ENCODE data around the gene ATF6B. TPM values are rescaled to one million over a fixed set of nuclear protein-coding genes. Genes with fewer than 3 reads are reported as not detected.

The ATF6B gene
- total and polyA plus RNA-seq, 3 experiments from 2014 or later = 20.7 to 74.4 (median 72.5) TPM

GRCh38 chr6:32114796-32115195, 13.2 kb downstream of the ATF6B start:
- no peak for DNase-seq
- Mint-ChIP-seq H3K27me3 (peaks cover 0 to 1% of the 10 kb centered on the region in 2 donors), H3K36me3 (peaks cover 0 to 62% (median 12%) of the 10 kb centered on the region in 3 donors), H3K4me1 (peaks cover 6 to 15% (median 10%) of the 10 kb centered on the region in 3 donors), H3K27ac (peak overlapping the region in 4 of 8 donors; percentile 68 to 84 (median 77)), H3K9me3 (no peaks in the 10 kb centered on the region), H3K4me3 (no peak overlapping the region)
- ChIA-PET POLR2A (interaction anchor here (1.0 to 1.4 kb wide), 2 partner anchors 13 to 15 kb away, joined by 3 read pairs; partner anchors contain the start of genes ATF6B and FKBPL), CTCF (no interaction called here)
- H3K4me3 ChIP-seq (ENCODE audit: low read length) = no peak overlapping the region
- H3K4me1 ChIP-seq (ENCODE audit: insufficient read depth, low read length) = peaks cover 5% of the 10 kb centered on the region
- H3K9me3 ChIP-seq (ENCODE audit: low read length) = no peaks in the 10 kb centered on the region
- H3K27me3 ChIP-seq (ENCODE audit: insufficient read depth, low read length, poor library complexity, severe bottlenecking) = no peaks in the 10 kb centered on the region
- no peak overlapping the region for H3K27ac ChIP-seq (ENCODE audit: low read depth, low read length)
- H3K36me3 ChIP-seq (ENCODE audit: insufficient read depth, low read length) = peaks cover 40% of the 10 kb centered on the region

GRCh38 chr6:32113386-32114352, 14.4 kb downstream of the ATF6B start:
- no peak for DNase-seq
- CTCF ChIA-PET = no interaction called here
- Mint-ChIP-seq H3K4me1 (peaks cover 7 to 16% (median 10%) of the 10 kb centered on the region in 3 donors), H3K4me3 (no peak overlapping the region), H3K27ac (peak overlapping the region in 6 of 8 donors; percentile 32 to 67 (median 55)), H3K27me3 (peaks cover 2 to 3% of the 10 kb centered on the region in 2 donors), H3K36me3 (peaks cover 0 to 50% (median 6%) of the 10 kb centered on the region in 3 donors), H3K9me3 (no peaks in the 10 kb centered on the region)
- H3K4me3 ChIP-seq (ENCODE audit: low read length) = no peak overlapping the region
- POLR2A ChIA-PET = interaction anchor here (1.0 to 1.4 kb wide), 2 partner anchors 14 to 16 kb away, joined by 3 read pairs; partner anchors contain the start of genes ATF6B and FKBPL
- no peaks in the 10 kb centered on the region for H3K9me3 ChIP-seq (ENCODE audit: low read length)
- H3K4me1 ChIP-seq (ENCODE audit: insufficient read depth, low read length) = peaks cover 10% of the 10 kb centered on the region
- peaks cover 29% of the 10 kb centered on the region for H3K36me3 ChIP-seq (ENCODE audit: insufficient read depth, low read length)
- H3K27me3 ChIP-seq (ENCODE audit: insufficient read depth, low read length, poor library complexity, severe bottlenecking) = no peaks in the 10 kb centered on the region
- H3K27ac ChIP-seq (ENCODE audit: low read depth, low read length) = no peak overlapping the region

- Histone ChIP-seq H3K27me3 (ENCODE audit: insufficient read depth, low read length, poor library complexity, severe bottlenecking) (no peaks in the 10 kb centered on the region), H3K36me3 (ENCODE audit: insufficient read depth, low read length) (peaks cover 19% of the 10 kb centered on the region), H3K4me3 (ENCODE audit: low read length) (no peak overlapping the region), H3K4me1 (ENCODE audit: insufficient read depth, low read length) (peaks cover 14% of the 10 kb centered on the region), H3K27ac (ENCODE audit: low read depth, low read length) (no peak overlapping the region), H3K9me3 (ENCODE audit: low read length) (no peaks in the 10 kb centered on the region)
- H3K36me3 Mint-ChIP-seq = peaks cover 0 to 39% (median 4%) of the 10 kb centered on the region in 3 donors
- DNase-seq = no peak
- POLR2A ChIA-PET = no interaction called here
- H3K4me3 Mint-ChIP-seq = no peak overlapping the region
- no peaks in the 10 kb centered on the region for H3K9me3 Mint-ChIP-seq
- peak overlapping the region in 6 of 8 donors; percentile 6 to 84 (median 30) for H3K27ac Mint-ChIP-seq
- peaks cover 4 to 9% of the 10 kb centered on the region in 2 donors for H3K27me3 Mint-ChIP-seq
- peaks cover 17 to 25% (median 18%) of the 10 kb centered on the region in 3 donors for H3K4me1 Mint-ChIP-seq
- CTCF ChIA-PET = no interaction called here
Measured at GRCh38 chr6:32112431-32112980, 15.5 kb downstream of the ATF6B start.

- Histone ChIP-seq H3K36me3 (ENCODE audit: insufficient read depth, low read length) (peaks cover 9% of the 10 kb centered on the region), H3K4me1 (ENCODE audit: insufficient read depth, low read length) (peaks cover 14% of the 10 kb centered on the region), H3K9me3 (ENCODE audit: low read length) (no peaks in the 10 kb centered on the region), H3K27me3 (ENCODE audit: insufficient read depth, low read length, poor library complexity, severe bottlenecking) (no peaks in the 10 kb centered on the region), H3K27ac (ENCODE audit: low read depth, low read length) (no peak overlapping the region), H3K4me3 (ENCODE audit: low read length) (no peak overlapping the region)
- H3K9me3 Mint-ChIP-seq = no peaks in the 10 kb centered on the region
- ChIA-PET CTCF (no interaction called here), POLR2A (interaction anchor here (0.9 kb wide), 1 partner anchor 16 kb away, joined by 3 read pairs; the partner anchor contains the start of gene ATF6B)
- H3K27me3 Mint-ChIP-seq = peaks cover 5 to 19% of the 10 kb centered on the region in 2 donors
- DNase-seq = no peak
- peak overlapping the region in 6 of 8 donors; percentile 43 to 70 (median 62) for H3K27ac Mint-ChIP-seq
- peaks cover 17 to 27% (median 18%) of the 10 kb centered on the region in 3 donors for H3K4me1 Mint-ChIP-seq
- peaks cover 0 to 29% (median 4%) of the 10 kb centered on the region in 3 donors for H3K36me3 Mint-ChIP-seq
- no peak overlapping the region for H3K4me3 Mint-ChIP-seq
Measured at GRCh38 chr6:32111424-32112066, 16.5 kb downstream of the ATF6B start.

GRCh38 chr6:32110632-32111031, 17.4 kb downstream of the ATF6B start:
- H3K4me3 Mint-ChIP-seq = peak overlapping the region in 1 of 7 donors; percentile 54
- ChIA-PET POLR2A (interaction anchor here (0.9 kb wide), 1 partner anchor 97 kb away, joined by 10 read pairs; no protein-coding TSS in a partner anchor), CTCF (no interaction called here)
- H3K9me3 ChIP-seq (ENCODE audit: low read length) = no peaks in the 10 kb centered on the region
- no peaks in the 10 kb centered on the region for H3K9me3 Mint-ChIP-seq
- H3K36me3 Mint-ChIP-seq = peaks cover 0 to 20% (median 4%) of the 10 kb centered on the region in 3 donors
- no peak overlapping the region for H3K4me3 ChIP-seq (ENCODE audit: low read length)
- H3K27ac Mint-ChIP-seq = no peak overlapping the region
- H3K27me3 ChIP-seq (ENCODE audit: insufficient read depth, low read length, poor library complexity, severe bottlenecking) = peaks cover 3% of the 10 kb centered on the region
- H3K4me1 Mint-ChIP-seq = peaks cover 17 to 27% (median 18%) of the 10 kb centered on the region in 3 donors
- no peak for DNase-seq
- no peak overlapping the region for H3K27ac ChIP-seq (ENCODE audit: low read depth, low read length)
- peaks cover 14% of the 10 kb centered on the region for H3K4me1 ChIP-seq (ENCODE audit: insufficient read depth, low read length)
- H3K36me3 ChIP-seq (ENCODE audit: insufficient read depth, low read length) = peaks cover under 1% of the 10 kb centered on the region
- peaks cover 9 to 26% of the 10 kb centered on the region in 2 donors for H3K27me3 Mint-ChIP-seq

GRCh38 chr6:32109765-32110160, 18.3 kb downstream of the ATF6B start:
- CTCF ChIA-PET = no interaction called here
- H3K4me3 Mint-ChIP-seq = no peak overlapping the region

GRCh38 chr6:32109114-32109764, 18.8 kb downstream of the ATF6B start, which contains the start of gene TNXB:
TNXB (minus strand) TSS chr6:32109338; CDS start chr6:32098198, 11,140 bp downstream.
- Mint-ChIP-seq H3K4me3 (peak within 1 kb of the TSS in 3 of 7 donors; percentile 2 to 46 (median 28)), H3K9me3 (peaks cover 0 to under 1% (median 0%) of the 10 kb centered on the region in 5 donors), H3K27ac (peak within 1 kb of the TSS in 6 of 8 donors; percentile 33 to 82 (median 70)), H3K36me3 (peaks cover 0 to 10% (median 0%) of the 10 kb centered on the region in 3 donors), H3K27me3 (peaks cover 13 to 36% of the 10 kb centered on the region in 2 donors), H3K4me1 (peaks cover 17 to 27% (median 18%) of the 10 kb centered on the region in 3 donors)
- Histone ChIP-seq H3K27me3 (ENCODE audit: insufficient read depth, low read length, poor library complexity, severe bottlenecking) (peaks cover 3% of the 10 kb centered on the region), H3K4me1 (ENCODE audit: insufficient read depth, low read length) (peaks cover 14% of the 10 kb centered on the region), H3K4me3 (ENCODE audit: low read length) (no peak within 1 kb of the TSS), H3K9me3 (ENCODE audit: low read length) (no peaks in the 10 kb centered on the region), H3K27ac (ENCODE audit: low read depth, low read length) (no peak within 1 kb of the TSS), H3K36me3 (ENCODE audit: insufficient read depth, low read length) (no peaks in the 10 kb centered on the region)
- ChIA-PET POLR2A (no interaction called here), CTCF (no interaction called here)
- DNase-seq = no peak

More at GRCh38 chr6:32109765-32110160, 18.3 kb downstream of the ATF6B start:
- no peak for DNase-seq
- POLR2A ChIA-PET = interaction anchor here (0.9 kb wide), 1 partner anchor 98 kb away, joined by 10 read pairs; no protein-coding TSS in a partner anchor
- peaks cover 3% of the 10 kb centered on the region for H3K27me3 ChIP-seq (ENCODE audit: insufficient read depth, low read length, poor library complexity, severe bottlenecking)
- no peaks in the 10 kb centered on the region for H3K36me3 ChIP-seq (ENCODE audit: insufficient read depth, low read length)
- no peak overlapping the region for H3K4me3 ChIP-seq (ENCODE audit: low read length)
- H3K9me3 Mint-ChIP-seq = no peaks in the 10 kb centered on the region
- H3K4me1 Mint-ChIP-seq = peaks cover 17 to 27% (median 18%) of the 10 kb centered on the region in 3 donors
- peaks cover 0 to 13% (median 1%) of the 10 kb centered on the region in 3 donors for H3K36me3 Mint-ChIP-seq
- peak overlapping the region in 4 of 8 donors; percentile 36 to 72 (median 50) for H3K27ac Mint-ChIP-seq
- no peaks in the 10 kb centered on the region for H3K9me3 ChIP-seq (ENCODE audit: low read length)
- peaks cover 11 to 32% of the 10 kb centered on the region in 2 donors for H3K27me3 Mint-ChIP-seq
- H3K4me1 ChIP-seq (ENCODE audit: insufficient read depth, low read length) = peaks cover 14% of the 10 kb centered on the region
- H3K27ac ChIP-seq (ENCODE audit: low read depth, low read length) = no peak overlapping the region

Measured in CD8-positive, alpha-beta memory T cell (primary cell).